ENCODE measurements around the gene AFF4.

Gene AFF4

DNA sequence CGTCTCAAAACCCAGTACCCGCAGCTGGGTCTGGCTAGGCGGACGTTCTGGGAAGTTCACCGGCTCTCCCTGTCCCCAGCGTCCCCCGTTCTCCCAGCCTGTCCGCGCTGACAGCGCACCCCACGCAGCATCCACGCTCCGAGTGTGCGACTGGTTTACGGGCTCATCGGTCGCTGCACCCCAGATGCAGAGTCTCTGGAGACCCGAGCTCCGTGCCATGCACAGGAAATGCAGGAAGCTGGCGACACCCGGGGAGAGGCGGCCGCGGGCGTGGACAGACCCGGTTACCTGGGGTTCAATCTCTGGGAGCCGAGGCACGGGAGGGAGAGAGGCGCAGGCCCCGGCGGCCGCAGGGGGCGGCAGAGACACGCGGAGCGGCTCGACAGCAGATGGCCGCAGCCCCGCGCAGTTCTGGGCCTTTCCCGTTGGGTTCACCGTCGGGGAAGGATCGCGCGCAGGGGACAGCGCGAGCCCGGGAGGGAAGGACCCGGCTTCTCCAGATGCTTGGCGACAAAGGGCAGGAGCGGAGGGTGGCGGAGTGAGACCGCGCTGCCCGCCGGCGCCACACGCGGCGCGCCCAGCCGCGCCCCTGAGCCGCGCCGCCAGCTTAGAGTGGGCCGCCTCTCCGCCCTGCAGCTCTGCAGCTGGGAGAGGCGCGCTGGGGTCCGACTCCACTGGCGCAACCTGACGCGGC, 133.5 kb downstream of the AFF4 start:
- in situ Hi-C loops (cut with MboI; ENCODE audit: low sequenced_read_pairs): no loop called here

DNA sequence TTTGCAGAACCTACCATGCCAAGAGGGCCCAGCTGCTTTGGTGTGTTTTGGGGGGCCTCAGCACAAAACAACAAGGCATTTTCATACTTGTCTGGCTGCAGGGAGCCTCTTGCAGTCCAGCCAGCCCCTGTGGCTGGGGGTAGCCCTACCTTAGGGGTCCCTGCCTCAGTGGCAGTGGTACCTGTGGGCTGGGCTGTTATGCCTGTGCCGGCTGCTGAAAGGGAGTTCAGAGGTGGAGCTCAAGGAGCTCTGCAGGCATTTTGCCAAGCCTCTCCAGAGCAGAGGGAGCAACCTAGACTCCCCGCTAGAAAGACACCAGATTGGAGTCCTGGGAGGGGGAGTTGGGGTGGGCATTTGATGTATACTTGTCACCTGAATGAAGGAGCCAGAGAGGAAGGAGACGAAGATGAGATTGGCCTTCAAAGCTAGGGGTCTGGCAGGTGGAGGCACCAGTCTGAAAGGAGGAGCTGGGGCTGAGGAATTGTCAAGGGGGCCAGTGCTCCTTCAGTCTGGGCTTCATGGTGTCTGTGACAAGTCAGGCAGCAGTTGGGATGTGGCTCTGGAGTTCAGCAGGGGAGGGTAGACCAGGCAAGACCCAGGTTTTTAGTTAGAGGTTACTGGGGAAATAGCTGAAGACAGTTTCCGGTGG, 134.5 kb downstream of the AFF4 start:
- in situ Hi-C loops (cut with MboI; ENCODE audit: low sequenced_read_pairs): no loop called here

DNA sequence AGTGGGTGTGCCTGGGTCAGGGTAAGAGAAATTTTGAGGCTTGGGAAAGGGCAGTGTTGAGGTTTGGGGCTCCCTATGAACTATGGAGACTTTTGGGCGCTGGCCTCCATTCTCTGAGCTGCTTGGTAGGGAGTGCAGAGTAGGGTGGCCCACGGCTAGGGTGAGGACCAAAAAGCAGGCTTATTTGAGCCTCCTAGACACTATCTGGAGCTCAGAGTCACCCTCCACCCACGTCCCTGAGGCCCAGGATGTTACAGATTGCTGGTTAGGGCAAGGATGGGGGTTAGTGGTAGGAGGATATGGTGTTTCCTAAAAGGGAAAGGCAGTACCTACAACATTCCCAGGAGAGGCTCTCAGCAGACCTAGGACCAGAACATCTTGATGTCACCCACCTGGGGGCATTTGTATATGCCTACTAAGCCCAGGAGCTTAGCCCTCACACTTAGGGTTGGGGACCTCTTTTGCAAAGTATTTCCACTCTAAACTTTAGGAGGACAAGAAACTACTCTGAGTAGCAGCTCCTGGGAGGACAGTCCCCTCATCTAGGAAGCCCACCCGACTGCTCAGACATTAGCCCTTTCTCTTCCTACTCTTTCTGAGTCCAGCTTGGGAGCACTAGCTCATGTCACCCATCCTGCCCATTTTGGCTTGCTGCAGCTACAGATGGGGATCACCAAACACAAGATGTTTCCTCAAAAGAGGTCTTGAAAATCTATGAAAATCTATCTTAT, 135.3 kb downstream of the AFF4 start:
- in situ Hi-C loops (cut with MboI; ENCODE audit: low sequenced_read_pairs): no loop called here

DNA sequence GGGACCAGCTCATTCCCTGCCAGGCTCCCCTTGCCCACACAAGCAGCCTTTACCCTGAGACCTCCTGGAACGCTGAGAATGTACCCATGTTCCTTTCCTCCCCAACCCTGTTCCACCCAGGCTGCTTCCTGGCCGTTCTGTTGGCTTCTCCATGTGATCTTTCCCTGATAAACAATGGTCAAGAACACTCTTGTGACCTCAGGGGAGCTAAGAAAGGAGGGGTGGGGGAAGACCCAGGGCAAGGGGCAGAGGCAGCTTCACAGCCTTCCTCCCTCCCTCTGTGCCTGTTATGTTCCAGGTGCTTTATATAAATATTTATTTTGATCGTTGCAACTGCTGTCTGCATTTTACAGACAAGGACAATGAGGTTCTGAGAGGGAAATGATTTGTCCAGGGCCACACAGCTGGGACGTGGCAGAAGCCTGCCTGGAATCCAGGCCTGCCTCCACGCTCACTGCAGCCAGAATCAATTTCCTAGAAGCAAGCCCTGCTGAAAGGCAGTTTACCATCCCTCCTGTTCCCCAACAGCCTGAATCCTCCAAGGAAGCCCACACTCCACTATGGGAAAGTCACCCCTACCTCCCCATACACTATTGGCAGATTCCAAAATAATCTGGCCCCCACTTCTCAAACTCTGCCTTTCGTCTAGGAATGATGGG, 136.9 kb downstream of the AFF4 start:
- in situ Hi-C loops (cut with MboI; ENCODE audit: low sequenced_read_pairs): no loop called here

DNA sequence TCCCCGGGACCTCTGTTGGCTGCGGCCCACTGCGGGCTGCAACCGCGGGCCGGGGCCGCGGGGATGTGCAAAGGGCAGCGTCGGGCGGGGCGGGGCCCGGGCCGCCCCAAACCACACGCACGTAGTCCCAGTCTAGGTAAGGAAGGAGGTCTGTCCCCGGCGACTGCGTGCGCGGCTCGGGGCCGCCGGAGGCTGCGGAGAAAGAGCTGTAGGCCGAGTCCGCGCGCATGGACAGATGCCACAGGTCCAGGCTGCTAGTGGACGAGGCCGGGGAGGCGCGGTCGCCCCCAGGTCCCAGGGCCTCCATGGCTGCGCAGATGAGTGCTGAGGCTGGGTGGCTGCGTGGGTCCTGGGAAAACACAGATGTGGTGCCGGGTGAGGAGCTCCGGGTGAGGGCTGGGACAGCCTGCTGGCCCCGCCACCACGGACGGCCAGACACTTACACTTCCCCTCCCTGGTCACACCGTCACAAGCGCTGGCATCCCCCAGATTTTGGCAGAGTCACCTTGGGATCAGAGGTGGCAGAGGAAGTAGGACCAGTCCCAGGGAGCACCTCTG, 137.5 kb downstream of the AFF4 start:
- in situ Hi-C loops (cut with MboI; ENCODE audit: low sequenced_read_pairs): no loop called here
